Calu3 (cell line): ENCODE measurements around the gene CCL2. TPM values are rescaled to one million over a fixed set of nuclear protein-coding genes. Genes with fewer than 3 reads are reported as not detected.

Experiments used
- BruUV-seq: library from RNA; stranded (reverse); fragments of 400-500 nt; replicated peaks from 2 replicates; lab custom pipeline; 2021; lab: Mats Ljungman, UMichigan
- CTCF ChIA-PET: fragments of 300-600 bp; sonication (Branson Sonifier 250); formaldehyde crosslinking; loops from one replicate; lab custom pipeline; 2022; ENCODE audit warnings: antibody characterized with exemption; lab: Charles Lee
- DNase-seq: peaks from one replicate; pipeline ENCODE4 v3.0.0; 2022
- H3K27ac Mint-ChIP-seq: one replicate; pipeline ENCODE4 v1.8.0; 2022; ENCODE audit warnings: mixed read lengths; ENCODE audit not compliant: unreplicated experiment
- H3K27me3 Mint-ChIP-seq: one replicate; pipeline ENCODE4 v1.8.0; 2022; ENCODE audit warnings: mixed read lengths; ENCODE audit not compliant: unreplicated experiment
- H3K36me3 Mint-ChIP-seq: one replicate; pipeline ENCODE4 v1.8.0; 2022; ENCODE audit warnings: mild to moderate bottlenecking, moderate library complexity, mixed read lengths; ENCODE audit not compliant: insufficient read depth, unreplicated experiment
- H3K4me1 Mint-ChIP-seq: one replicate; pipeline ENCODE4 v1.8.0; 2022; ENCODE audit warnings: mild to moderate bottlenecking, low read depth, mixed read lengths; ENCODE audit not compliant: unreplicated experiment
- H3K4me3 Mint-ChIP-seq: one replicate; pipeline ENCODE4 v1.8.0; 2022; ENCODE audit warnings: mild to moderate bottlenecking, low read depth, moderate library complexity, mixed read lengths; ENCODE audit not compliant: unreplicated experiment
- H3K9me3 Mint-ChIP-seq: one replicate; pipeline ENCODE4 v1.8.0; 2022; ENCODE audit warnings: low read depth, mixed read lengths; ENCODE audit not compliant: unreplicated experiment
- intact Hi-C: fragments of 100-400 bp; cut with micrococcal nuclease; formaldehyde crosslinking; loops from one replicate; pipeline ENCODE4 v1.10.0; 2022; ENCODE audit not compliant: unreplicated experiment
- total RNA-seq: library from RNA; stranded (reverse); gene quantifications from 2 replicates; pipeline ENCODE4 v1.2.3, GENCODE V29; 2022
- TF ChIP-seq, protein P1 (sequence below): fragments of 200-600 bp; IDR thresholded peaks from one replicate; pipeline ENCODE4 v1.8.0; 2022; ENCODE audit warnings: antibody characterized with exemption; ENCODE audit not compliant: unreplicated experiment

Gene CCL2
- total RNA-seq, 1 experiment from 2014 or later, result 6.0 TPM

DNA sequence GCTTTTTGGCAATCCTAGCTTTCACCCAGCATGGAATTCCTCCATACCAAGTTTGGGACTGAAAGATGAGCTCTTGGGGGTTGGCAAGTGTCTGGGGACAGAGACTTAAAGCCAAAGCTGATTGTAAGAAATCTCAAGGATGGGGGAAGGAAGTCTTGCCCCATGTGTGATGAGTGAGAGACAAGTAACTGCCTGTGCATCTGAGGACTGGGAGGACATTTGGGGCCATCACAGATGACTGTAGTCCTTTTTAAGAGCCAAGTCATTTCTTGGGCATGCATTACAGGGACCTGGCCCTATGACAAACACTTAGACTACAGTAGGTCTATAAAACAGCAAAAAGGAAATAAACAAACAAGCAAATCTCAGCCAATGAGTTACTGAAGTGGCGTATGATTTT lies 36.3 kb upstream of the CCL2 start:
- no TSS peak for BruUV-seq
- no peak for DNase-seq
- TF ChIP-seq, protein P1, sequence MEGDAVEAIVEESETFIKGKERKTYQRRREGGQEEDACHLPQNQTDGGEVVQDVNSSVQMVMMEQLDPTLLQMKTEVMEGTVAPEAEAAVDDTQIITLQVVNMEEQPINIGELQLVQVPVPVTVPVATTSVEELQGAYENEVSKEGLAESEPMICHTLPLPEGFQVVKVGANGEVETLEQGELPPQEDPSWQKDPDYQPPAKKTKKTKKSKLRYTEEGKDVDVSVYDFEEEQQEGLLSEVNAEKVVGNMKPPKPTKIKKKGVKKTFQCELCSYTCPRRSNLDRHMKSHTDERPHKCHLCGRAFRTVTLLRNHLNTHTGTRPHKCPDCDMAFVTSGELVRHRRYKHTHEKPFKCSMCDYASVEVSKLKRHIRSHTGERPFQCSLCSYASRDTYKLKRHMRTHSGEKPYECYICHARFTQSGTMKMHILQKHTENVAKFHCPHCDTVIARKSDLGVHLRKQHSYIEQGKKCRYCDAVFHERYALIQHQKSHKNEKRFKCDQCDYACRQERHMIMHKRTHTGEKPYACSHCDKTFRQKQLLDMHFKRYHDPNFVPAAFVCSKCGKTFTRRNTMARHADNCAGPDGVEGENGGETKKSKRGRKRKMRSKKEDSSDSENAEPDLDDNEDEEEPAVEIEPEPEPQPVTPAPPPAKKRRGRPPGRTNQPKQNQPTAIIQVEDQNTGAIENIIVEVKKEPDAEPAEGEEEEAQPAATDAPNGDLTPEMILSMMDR, result no peak
- Mint-ChIP-seq H3K4me1 (no peaks in the 10 kb centered on the region), H3K27me3 (peaks cover 29% of the 10 kb centered on the region), H3K27ac (no peak overlapping the region), H3K9me3 (peaks cover 7% of the 10 kb centered on the region), H3K4me3 (no peak overlapping the region), H3K36me3 (no peaks in the 10 kb centered on the region)
- CTCF ChIA-PET, result no interaction called here
- intact Hi-C loops, result no loop called here

DNA sequence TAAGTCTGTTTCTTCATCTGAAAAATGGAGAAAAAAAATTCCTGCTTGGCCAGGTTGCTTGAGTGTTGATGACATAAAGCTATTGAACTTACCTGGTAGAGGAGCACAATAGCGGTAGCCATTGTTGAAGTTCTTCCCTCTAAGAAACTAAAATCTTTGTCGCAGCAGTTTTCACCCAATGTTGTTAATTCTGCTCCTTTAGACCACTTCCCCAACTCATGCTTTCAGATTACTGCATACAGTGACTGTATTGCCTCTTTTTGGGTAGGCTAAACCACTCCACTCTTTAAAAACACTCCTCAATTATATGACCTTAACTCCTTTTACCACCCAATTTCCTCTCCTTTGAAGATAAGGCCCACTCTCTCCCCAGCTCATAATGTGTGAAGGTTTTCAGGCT lies 35.7 kb upstream of the CCL2 start:
- CTCF ChIA-PET, result no interaction called here
- BruUV-seq, result no TSS peak
- DNase-seq, result no peak
- peaks cover 5% of the 10 kb centered on the region for H3K9me3 Mint-ChIP-seq
- TF ChIP-seq, protein P1, result no peak
- intact Hi-C loops, result no loop called here
- H3K27ac Mint-ChIP-seq, result no peak overlapping the region
- H3K27me3 Mint-ChIP-seq, result peaks cover 26% of the 10 kb centered on the region
- H3K4me3 Mint-ChIP-seq, result no peak overlapping the region
- H3K4me1 Mint-ChIP-seq, result no peaks in the 10 kb centered on the region
- H3K36me3 Mint-ChIP-seq, result no peaks in the 10 kb centered on the region

DNA sequence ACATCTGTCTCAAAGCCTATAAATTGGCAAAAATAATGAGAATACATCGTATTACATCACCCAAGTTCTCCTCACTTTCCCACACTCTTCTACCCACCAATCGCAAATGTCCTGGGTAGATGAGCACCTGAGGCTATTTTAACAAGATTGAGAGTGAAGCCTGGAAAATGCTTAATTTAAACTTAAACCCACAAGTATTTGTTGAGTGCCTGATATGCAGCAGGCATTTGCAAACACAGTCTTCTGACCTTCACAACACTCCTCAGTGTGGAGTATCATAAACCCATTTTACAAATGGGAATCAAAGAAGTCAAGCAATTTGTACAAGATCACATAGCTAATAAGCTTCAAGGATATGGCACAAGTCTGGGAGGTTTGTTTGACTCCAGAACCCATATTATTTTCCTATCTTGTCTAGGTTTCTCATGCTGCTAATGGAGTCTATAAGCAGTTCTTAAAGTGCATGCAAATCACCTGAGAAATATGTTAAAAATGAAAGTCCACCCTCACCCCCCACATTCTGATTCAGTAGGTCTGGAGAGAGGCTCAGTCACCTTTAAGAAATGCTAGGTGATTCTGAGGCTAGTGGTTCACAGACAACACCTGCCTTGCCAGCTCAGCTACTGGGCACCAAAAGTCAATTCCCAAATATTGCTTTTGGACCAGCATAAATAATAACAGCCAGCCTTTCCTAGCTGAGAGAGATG lies 34.9 kb upstream of the CCL2 start:
- BruUV-seq, result no TSS peak
- Mint-ChIP-seq H3K9me3 (peaks cover 4% of the 10 kb centered on the region), H3K27ac (no peak overlapping the region), H3K36me3 (no peaks in the 10 kb centered on the region), H3K27me3 (peaks cover 29% of the 10 kb centered on the region), H3K4me3 (no peak overlapping the region), H3K4me1 (no peaks in the 10 kb centered on the region)
- intact Hi-C loops, result no loop called here
- TF ChIP-seq, protein P1, result no peak
- no peak for DNase-seq
- CTCF ChIA-PET, result no interaction called here

DNA sequence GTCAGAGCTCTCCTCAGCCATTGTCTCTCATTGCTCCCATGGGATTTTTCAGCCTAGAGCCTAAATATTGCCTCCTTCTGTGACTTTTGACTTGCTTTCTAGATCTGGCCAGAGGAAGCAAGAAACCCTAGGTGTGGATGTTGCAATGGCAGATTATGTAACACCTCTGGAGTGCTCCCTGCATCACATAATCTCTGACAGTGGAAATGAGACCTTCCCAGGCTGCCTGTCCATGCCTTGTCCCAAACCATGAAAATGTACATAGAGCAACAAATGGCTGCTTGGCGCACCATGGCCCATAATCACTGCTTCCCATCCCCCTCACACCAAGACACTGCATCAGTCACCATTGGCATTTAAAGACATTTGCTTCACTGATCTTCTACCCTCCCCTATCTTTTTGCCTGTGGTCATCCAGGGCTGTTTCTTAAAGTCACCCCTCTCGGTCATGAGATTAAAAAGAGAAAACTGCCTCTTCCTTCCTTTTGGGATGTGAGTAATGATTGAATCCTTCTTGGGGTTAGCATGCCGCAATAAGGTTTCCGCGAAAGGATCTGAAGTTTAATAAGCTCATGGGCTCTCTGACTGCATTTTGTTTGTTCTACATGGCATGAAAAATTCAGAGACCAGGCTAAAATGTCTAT lies 34.2 kb upstream of the CCL2 start:
- no peak overlapping the region for H3K27ac Mint-ChIP-seq
- no peak for DNase-seq
- H3K36me3 Mint-ChIP-seq, result no peaks in the 10 kb centered on the region
- peaks cover 35% of the 10 kb centered on the region for H3K27me3 Mint-ChIP-seq
- H3K4me3 Mint-ChIP-seq, result no peak overlapping the region
- H3K4me1 Mint-ChIP-seq, result no peaks in the 10 kb centered on the region
- peaks cover 4% of the 10 kb centered on the region for H3K9me3 Mint-ChIP-seq
- TF ChIP-seq, protein P1, result no peak
- CTCF ChIA-PET, result no interaction called here
- intact Hi-C loops, result no loop called here
- BruUV-seq, result no TSS peak
